GM21786 (cell line): Measurements from ENCODE around the gene PNRC2.
A peak's percentile ranks its signal among the peaks of the same experiment; 100 is the strongest.
"Not testable (repeated sequence)": the region's sequence is repeated elsewhere in the genome, so short reads cannot be mapped to it uniquely, and the experiment has no call there.

Source experiments
- ATAC-seq: cut with Tn5 transposase; IDR thresholded peaks from one replicate; pipeline ENCODE4 v1.9.1; 2021; ENCODE audit not compliant: unreplicated experiment

PNRC2 gene

DNA sequence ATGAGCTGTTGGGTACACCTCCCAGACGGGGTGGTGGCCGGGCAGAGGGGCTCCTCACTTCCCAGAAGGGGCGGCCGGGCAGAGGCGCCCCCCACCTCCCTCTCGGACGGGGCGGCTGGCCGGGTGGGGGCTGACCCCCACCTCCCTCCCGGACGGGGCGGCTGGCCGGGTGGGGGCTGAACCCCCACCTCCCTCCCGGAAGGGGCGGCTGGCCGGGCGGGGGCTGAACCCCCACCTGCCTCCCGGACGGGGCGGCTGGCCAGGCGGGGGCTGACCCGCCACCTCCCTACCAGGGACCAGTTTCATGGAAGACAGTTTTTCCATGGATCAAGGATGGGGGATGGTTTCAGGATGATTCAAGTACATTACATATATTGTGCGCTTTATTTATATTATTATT is 27.4 kb downstream of the PNRC2 start:
- ATAC-seq, result not testable (repeated sequence)

- ATAC-seq, result no peak
Measured at GRCh38 chr1:23989263-23989662, 29.6 kb downstream of the PNRC2 start.

DNA sequence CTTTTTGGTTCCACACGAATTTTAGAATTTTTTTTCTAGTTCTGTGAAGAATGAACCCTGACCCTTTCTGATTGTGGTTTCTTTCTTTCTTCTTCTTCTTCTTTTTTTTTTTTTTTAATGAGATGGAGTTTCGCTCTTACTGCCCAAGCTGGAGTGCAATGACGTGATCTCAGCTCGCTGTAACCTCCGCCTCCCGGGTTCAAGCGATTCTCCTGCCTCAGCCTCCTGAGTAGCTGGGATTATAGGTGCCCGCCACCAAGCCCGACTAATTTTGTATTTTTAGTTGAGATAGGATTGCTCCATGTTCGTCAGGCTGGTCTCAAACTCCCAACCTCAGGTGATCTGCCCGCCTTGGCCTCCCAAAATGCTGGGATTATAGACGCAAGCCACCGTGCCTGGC is 32.4 kb downstream of the PNRC2 start:
- ATAC-seq, result not testable (repeated sequence)

DNA sequence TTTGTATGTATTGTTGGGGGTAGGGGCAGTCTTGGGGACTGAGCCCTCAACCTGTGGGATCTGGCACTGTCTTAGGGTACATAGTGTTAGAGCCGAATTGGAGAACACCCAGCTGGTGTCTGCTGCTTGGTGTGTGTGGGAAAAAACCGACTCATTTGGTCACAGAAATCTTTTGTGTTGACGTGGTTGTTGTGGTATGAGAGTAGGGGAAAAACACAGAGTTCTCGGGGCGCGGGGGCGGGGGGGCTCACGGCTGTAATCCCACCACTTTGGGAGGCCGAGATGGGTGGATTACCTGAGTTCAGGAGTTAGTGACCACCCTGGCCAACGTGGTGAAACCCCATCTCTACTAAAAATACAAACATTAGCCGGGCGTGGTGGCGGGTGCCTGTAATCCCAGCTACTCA is 35.8 kb downstream of the PNRC2 start:
- no peak for ATAC-seq

GRCh38 chr1:23996700-23997229 is 37.1 kb downstream of the PNRC2 start:
- no peak for ATAC-seq

GRCh38 chr1:23997812-23998211 is 38.2 kb downstream of the PNRC2 start:
- ATAC-seq, result no peak

GRCh38 chr1:23999156-23999671 is 39.6 kb downstream of the PNRC2 start:
- ATAC-seq, result no peak

- ATAC-seq, result no peak
Measured at GRCh38 chr1:24002695-24003094, 43.1 kb downstream of the PNRC2 start.

DNA sequence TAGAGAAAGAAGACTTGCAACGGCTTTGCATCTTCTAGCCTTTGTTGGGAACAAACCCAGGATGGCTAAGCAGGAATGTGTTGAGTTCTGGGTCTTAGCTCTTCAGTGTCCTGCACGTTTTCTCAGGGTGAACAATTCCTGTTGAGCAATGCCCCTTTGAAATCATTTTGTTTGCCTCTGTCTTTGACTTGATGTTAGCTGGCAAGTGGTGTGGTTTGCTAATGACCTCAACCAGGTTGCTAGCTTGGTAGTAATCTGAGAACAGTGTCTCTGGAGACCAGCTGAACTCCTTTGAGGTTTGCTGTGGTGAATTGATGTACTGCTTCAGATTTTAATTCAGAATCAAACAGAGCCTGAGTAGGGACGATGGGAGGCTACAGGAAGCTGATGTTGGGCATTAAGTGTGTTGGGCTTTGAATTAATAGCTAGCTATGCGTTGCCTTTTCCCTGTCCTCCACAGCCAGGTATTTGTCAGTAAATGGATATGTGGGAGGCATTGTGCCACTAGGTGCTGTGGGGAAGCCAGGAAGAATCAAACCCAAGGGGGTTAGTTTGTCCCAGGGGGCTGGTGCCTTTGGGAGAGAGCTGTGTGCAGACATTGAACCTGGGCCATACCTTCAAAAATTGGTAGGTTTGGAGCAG is 43.8 kb downstream of the PNRC2 start:
- peak; percentile 62 for ATAC-seq

- no peak for ATAC-seq
Measured at GRCh38 chr1:24004132-24004531, 44.5 kb downstream of the PNRC2 start.

DNA sequence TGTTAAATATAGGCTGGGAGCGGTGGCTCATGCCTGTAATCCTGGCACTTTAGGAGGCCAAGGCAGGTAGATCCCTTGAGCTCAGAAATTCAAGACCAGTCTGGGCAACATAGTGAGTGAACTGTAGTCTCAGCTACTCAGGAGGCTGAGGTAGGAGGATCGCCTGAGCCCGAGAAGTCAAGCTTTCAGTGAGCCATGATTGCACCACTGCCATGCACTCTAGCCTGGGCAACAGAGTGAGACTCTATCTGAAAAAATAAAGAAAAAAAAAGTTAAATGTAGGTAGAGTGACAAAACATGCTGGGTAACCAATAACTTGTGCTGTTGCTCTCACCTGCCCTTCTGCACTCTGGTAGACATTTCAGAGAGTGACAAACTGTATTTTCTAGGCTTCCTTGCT is 45.5 kb downstream of the PNRC2 start:
- ATAC-seq, result no peak

- no peak for ATAC-seq
Measured at GRCh38 chr1:24007079-24007478, 47.5 kb downstream of the PNRC2 start.

GRCh38 chr1:24008574-24009184 is 49.1 kb downstream of the PNRC2 start:
- not testable (repeated sequence) for ATAC-seq

GRCh38 chr1:24009406-24009805 is 49.8 kb downstream of the PNRC2 start:
- ATAC-seq, result no peak

DNA sequence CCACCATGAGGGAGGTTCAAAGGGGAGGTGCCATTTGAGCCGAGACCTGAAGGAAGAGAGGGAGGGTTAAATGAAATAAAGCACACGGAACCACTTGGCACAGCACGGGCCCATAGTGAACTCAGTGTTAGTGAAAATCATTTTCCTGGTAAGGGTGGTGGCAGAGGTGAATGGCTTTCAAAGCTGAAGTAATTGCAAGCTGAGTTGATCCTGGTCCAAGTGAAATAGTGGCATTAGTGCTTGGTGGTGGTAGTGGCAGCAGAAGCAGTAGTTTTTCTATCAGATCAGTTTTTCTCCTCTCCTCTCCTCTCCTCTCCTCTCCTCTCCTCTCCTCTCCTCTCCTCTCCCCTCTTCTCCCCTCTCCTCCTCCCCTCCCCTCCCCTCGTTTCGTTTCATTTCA is 51.0 kb downstream of the PNRC2 start:
- no peak for ATAC-seq

- not testable (repeated sequence) for ATAC-seq
Measured at GRCh38 chr1:24012878-24013277, 53.2 kb downstream of the PNRC2 start.
